ENCODE data around the gene TEX29. TPM values are rescaled to one million over a fixed set of nuclear protein-coding genes. Genes with fewer than 3 reads are reported as not detected.

TEX29 gene
- total RNA-seq, 2 experiments from 2014 or later = 0.51 to 0.80 TPM

DNA sequence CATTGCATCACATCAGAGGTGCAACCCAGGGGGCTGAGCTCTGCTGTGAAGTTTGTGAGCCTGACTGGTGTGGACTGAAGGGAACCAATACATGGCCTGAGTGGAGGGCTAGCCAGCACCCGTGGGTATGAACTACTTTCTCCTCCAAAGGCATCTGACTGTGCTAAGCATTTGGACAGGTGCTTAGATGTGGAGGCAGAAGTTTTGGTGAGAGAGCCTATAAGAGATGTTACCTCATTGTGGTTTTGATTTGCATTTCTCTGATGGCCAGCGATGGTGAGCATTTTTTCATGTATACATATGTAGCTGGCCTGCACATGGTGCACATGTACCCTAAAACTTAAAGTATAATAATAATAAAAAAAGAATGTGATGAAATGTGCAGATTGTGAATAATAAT, 46.9 kb downstream of the TEX29 start:
- no peak overlapping the region for H3K27ac Mint-ChIP-seq
- H3K27me3 Mint-ChIP-seq = peaks cover 5% of the 10 kb centered on the region
- no peak for DNase-seq
- no peaks in the 10 kb centered on the region for H3K36me3 Mint-ChIP-seq
- no peak for ATAC-seq (ENCODE audit: low read depth)
- no peak overlapping the region for H3K4me3 Mint-ChIP-seq
- H3K9me3 Mint-ChIP-seq = peaks cover 2% of the 10 kb centered on the region
- POLR2A ChIA-PET = no interaction called here
- no peaks in the 10 kb centered on the region for H3K4me1 Mint-ChIP-seq

- H3K9me3 Mint-ChIP-seq = peaks cover 4% of the 10 kb centered on the region
- POLR2A ChIA-PET = no interaction called here
- peaks cover 3% of the 10 kb centered on the region for H3K4me1 Mint-ChIP-seq
- H3K27ac Mint-ChIP-seq = no peak overlapping the region
- H3K4me3 Mint-ChIP-seq = no peak overlapping the region
- H3K27me3 Mint-ChIP-seq = peaks cover 5% of the 10 kb centered on the region
- ATAC-seq (ENCODE audit: low read depth) = no peak
- H3K36me3 Mint-ChIP-seq = no peaks in the 10 kb centered on the region
- no peak for DNase-seq
These were observed 47.6 kb downstream of the TEX29 start for GRCh38 chr13:111368091-111368490.

DNA sequence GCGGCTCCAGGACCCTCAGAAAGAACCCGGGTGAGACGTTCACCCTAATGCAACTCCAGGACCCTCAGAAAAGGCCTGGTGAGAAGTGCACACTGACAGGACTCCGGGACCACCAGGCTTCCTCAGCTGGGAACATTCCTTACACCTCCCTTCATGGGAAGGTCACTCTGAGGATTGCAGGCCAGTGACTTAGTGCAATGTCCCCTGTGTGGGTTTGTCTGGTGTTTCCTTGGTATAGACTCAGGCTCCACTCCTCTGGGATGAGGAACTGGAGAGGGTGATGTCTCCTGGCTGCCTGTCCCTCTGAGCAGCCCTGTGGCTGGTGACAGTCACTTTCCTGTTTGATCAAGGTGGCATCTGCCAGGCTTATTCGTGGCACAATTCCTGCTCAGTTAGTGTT, 49.7 kb downstream of the TEX29 start:
- Mint-ChIP-seq H3K9me3 (peaks cover 4% of the 10 kb centered on the region), H3K27ac (no peak overlapping the region), H3K27me3 (peaks cover 5% of the 10 kb centered on the region), H3K4me1 (peaks cover 6% of the 10 kb centered on the region), H3K36me3 (no peaks in the 10 kb centered on the region), H3K4me3 (no peak overlapping the region)
- DNase-seq = no peak
- no peak for ATAC-seq (ENCODE audit: low read depth)
- POLR2A ChIA-PET = interaction anchor here (0.7 kb wide), 1 partner anchor 498 kb away, joined by 3 read pairs; no protein-coding TSS in a partner anchor

DNA sequence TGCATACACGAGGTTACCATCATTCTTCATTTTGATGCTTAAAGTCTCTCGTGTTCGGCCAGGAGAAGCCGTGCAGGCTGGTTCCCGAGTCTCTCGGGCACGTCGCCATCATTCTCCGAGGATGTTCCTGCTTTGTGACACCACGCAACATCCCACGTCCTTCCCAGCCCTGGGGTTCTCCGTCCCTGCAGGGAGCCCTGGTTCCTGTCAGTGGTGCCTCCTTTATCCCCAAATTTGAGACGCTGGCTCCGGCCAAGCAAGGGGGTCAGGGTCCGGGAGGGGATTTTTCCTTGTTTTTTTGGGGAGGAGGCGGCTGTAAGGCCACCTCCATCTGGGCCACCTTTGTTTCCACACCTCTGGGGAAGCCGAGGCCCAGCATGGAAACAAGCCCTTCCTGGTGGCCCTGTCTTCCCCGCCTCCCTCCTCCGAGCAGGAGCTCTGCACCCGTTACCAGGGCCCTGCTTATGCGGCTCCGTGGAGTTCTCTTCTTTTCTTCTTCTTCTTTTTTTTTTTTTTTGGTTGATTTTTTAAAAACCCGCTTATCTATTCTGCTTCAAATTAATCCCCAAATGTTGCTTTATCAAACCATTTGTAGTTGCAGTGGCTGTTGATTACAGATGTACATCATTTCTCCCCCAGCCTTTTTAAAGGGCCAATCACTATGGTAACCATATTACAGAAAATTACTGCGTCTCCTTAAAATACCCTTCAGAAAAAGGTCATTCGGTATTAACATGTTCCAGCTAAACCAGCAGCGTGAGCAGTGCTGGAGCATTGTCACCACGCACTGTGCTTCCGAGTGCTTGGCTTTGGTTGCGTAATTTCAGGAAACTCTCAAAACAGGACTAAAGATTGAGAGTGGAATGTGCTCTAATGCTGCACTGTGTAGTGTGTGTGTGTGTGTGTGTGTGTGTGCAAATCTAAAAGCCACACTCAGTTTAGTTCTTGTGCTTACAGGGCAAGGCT, 50.4 kb downstream of the TEX29 start:
- Mint-ChIP-seq H3K27me3 (peaks cover 5% of the 10 kb centered on the region), H3K9me3 (peaks cover 4% of the 10 kb centered on the region), H3K36me3 (no peaks in the 10 kb centered on the region), H3K4me3 (no peak overlapping the region), H3K27ac (no peak overlapping the region), H3K4me1 (peaks cover 6% of the 10 kb centered on the region)
- POLR2A ChIA-PET = interaction anchor here (0.7 kb wide), 1 partner anchor 498 kb away, joined by 3 read pairs; no protein-coding TSS in a partner anchor
- ATAC-seq (ENCODE audit: low read depth) = no peak
- DNase-seq = no peak

GRCh38 chr13:111371720-111372119, 51.3 kb downstream of the TEX29 start:
- no peak for ATAC-seq (ENCODE audit: low read depth)
- Mint-ChIP-seq H3K27ac (no peak overlapping the region), H3K4me1 (peaks cover 6% of the 10 kb centered on the region), H3K36me3 (no peaks in the 10 kb centered on the region), H3K9me3 (peaks cover 4% of the 10 kb centered on the region), H3K27me3 (peaks cover 3% of the 10 kb centered on the region), H3K4me3 (no peak overlapping the region)
- no peak for DNase-seq
- POLR2A ChIA-PET = no interaction called here

- ATAC-seq (ENCODE audit: low read depth) (peak; percentile 65), DNase-seq (no peak)
- H3K36me3 Mint-ChIP-seq = no peaks in the 10 kb centered on the region
- H3K27ac Mint-ChIP-seq = peak overlapping the region; percentile 18
- H3K4me1 Mint-ChIP-seq = peaks cover 6% of the 10 kb centered on the region
- H3K4me3 Mint-ChIP-seq = peak overlapping the region; percentile 47
- H3K9me3 Mint-ChIP-seq = peaks cover 4% of the 10 kb centered on the region
- POLR2A ChIA-PET = no interaction called here
- peaks cover 3% of the 10 kb centered on the region for H3K27me3 Mint-ChIP-seq
These were observed 52.4 kb downstream of the TEX29 start for GRCh38 chr13:111372651-111373425.

DNA sequence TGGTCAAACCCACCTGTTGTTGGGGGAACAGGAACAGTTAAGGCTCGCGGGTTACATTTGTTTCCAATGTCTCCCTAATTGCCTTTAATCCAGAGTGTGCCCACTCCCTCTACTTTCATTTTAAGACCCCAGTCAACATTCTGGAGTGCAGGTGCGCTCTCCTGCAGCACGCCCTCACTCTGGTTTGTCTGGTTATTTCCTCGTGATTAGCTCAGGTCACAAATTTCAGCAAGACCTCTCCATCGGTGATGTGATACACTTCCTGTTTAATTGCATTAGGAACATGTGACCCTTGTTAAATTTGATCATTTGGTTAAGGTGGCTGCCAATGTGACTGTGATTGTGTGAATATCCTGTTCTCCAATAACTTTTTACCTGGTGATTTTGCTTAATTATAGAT, 53.0 kb downstream of the TEX29 start:
- Mint-ChIP-seq H3K27ac (no peak overlapping the region), H3K4me3 (peak overlapping the region; percentile 47), H3K27me3 (no peaks in the 10 kb centered on the region), H3K36me3 (no peaks in the 10 kb centered on the region), H3K9me3 (peaks cover 4% of the 10 kb centered on the region), H3K4me1 (peaks cover 6% of the 10 kb centered on the region)
- DNase-seq (no peak), ATAC-seq (ENCODE audit: low read depth) (no peak)
- POLR2A ChIA-PET = no interaction called here

- DNase-seq (no peak), ATAC-seq (ENCODE audit: low read depth) (no peak)
- Mint-ChIP-seq H3K27ac (no peak overlapping the region), H3K9me3 (no peaks in the 10 kb centered on the region), H3K4me3 (no peak overlapping the region), H3K4me1 (peaks cover 14% of the 10 kb centered on the region), H3K36me3 (peaks cover 2% of the 10 kb centered on the region), H3K27me3 (peaks cover 4% of the 10 kb centered on the region)
- POLR2A ChIA-PET = no interaction called here
These were observed 60.0 kb downstream of the TEX29 start for GRCh38 chr13:111380431-111380830.

GRCh38 chr13:111382411-111382810, 62.0 kb downstream of the TEX29 start:
- peaks cover 4% of the 10 kb centered on the region for H3K27me3 Mint-ChIP-seq
- H3K36me3 Mint-ChIP-seq = peaks cover 2% of the 10 kb centered on the region
- H3K4me1 Mint-ChIP-seq = peaks cover 16% of the 10 kb centered on the region
- H3K27ac Mint-ChIP-seq = no peak overlapping the region
- POLR2A ChIA-PET = no interaction called here
- no peak overlapping the region for H3K4me3 Mint-ChIP-seq
- ATAC-seq (ENCODE audit: low read depth) (no peak), DNase-seq (no peak)
- H3K9me3 Mint-ChIP-seq = no peaks in the 10 kb centered on the region

GRCh38 chr13:111382877-111383276, 62.4 kb downstream of the TEX29 start:
- DNase-seq = peak; percentile 15
- Mint-ChIP-seq H3K9me3 (no peaks in the 10 kb centered on the region), H3K27ac (no peak overlapping the region), H3K4me1 (peaks cover 16% of the 10 kb centered on the region), H3K4me3 (no peak overlapping the region), H3K36me3 (peaks cover 2% of the 10 kb centered on the region), H3K27me3 (peaks cover 4% of the 10 kb centered on the region)
- ATAC-seq (ENCODE audit: low read depth) = no peak
- POLR2A ChIA-PET = no interaction called here

DNA sequence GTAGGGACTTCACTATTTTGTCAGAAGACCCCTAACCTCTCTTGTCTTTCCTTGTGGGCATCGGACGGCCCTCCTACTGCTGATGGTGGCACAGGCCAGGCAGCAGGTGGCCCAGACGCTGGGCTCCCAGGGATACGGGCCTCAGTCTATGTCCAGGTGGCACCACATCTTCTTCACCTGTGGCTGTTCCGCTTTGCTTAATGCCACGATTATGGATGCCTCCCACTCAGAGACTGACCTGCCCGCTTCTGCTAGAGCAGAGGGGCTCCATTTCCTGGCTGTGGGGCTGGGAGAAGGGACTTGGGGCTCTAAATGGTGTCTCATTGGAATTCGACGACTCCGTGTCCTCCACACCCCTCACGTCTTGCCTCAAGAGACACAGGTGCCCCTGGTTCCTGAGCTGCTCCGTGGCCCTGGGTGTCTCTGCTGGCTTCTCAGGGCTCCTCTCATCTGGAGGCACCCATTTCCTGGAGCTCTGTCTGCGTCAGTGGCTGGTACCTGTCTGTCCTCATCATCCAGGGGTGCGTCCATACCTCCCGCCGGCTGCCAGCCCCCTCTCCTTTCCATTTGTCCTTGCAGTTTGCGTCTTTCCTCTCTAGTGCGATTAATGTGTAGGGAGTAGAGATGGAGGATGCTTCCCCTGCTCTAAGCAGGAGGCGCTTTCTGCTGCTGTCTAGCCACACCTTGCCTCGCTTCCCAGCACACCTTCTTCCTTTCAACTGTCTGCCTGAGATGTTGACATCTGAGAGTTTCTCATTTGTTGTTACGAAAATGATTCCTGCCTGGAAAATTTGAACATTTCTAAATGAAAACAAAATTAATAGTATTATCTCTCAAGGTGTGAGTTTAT, 63.4 kb downstream of the TEX29 start:
- Mint-ChIP-seq H3K4me3 (peak overlapping the region; percentile 60), H3K27me3 (peaks cover 4% of the 10 kb centered on the region), H3K27ac (peak overlapping the region; percentile 73), H3K4me1 (peaks cover 20% of the 10 kb centered on the region), H3K36me3 (peaks cover 2% of the 10 kb centered on the region), H3K9me3 (no peaks in the 10 kb centered on the region)
- peak; percentile 43 for ATAC-seq (ENCODE audit: low read depth)
- POLR2A ChIA-PET = no interaction called here
- DNase-seq = peak; percentile 36

GRCh38 chr13:111384441-111385182, 64.2 kb downstream of the TEX29 start:
- POLR2A ChIA-PET = no interaction called here
- ATAC-seq (ENCODE audit: low read depth) (peak; percentile 66), DNase-seq (peak; percentile 43)
- Mint-ChIP-seq H3K9me3 (no peaks in the 10 kb centered on the region), H3K27me3 (peaks cover 4% of the 10 kb centered on the region), H3K4me3 (peak overlapping the region; percentile 60), H3K27ac (peak overlapping the region; percentile 73), H3K36me3 (no peaks in the 10 kb centered on the region), H3K4me1 (peaks cover 26% of the 10 kb centered on the region)

All from activated naive CD8-positive, alpha-beta T cell treated with anti-CD3 and anti-CD28 coated beads, Interleukin-2, amount 10 ng/mL, durations not matched to agents 7 days and 5 days (primary cell).